ENCODE results near the gene SMIM35. TPM values are rescaled to one million over a fixed set of nuclear protein-coding genes. Genes with fewer than 3 reads are reported as not detected.

SMIM35 gene
- total and polyA plus RNA-seq, 2 of the 4 experiments (the other 2 are of a cell fraction) = not detected

DNA sequence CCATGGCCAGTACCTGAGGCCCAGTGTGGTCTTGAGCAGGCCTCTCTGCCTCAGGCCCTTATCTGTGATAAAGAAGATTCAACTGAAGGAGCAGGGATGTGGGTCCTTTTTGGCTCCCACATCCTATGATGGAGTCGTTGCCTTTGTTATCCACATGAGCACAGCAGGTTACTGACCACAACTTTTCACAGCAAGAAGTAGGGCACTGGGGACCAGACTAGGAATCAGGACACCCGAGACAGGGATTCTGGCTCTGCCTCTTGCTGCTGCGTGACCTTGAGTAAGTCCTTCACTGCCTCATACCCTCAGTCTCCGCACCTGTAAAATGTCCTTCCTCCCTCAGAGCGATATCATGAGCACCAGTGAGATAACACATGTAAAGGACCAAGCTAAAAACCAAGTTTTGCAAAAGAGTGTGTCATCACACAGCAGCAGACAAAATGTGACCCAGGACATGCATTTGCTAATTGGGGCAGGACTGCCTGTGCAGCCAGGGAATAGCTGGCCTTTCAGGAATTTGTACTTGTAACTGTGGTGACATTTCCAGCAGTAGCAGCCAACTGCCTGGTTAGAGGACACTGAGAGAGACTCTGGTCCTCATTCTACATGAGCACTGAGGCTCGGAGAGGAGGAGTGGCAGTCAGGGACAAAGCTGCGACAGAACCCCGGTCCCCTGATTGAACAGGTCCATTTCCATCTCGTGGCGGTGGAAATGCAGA is 13.2 kb upstream of the SMIM35 start:
- Histone ChIP-seq H4K20me1 (ENCODE audit: insufficient read depth, low read length) (no peaks in the 10 kb centered on the region), H2BK20ac (ENCODE audit: low read depth, low read length) (no peak overlapping the region), H3K79me1 (ENCODE audit: low read depth in 1 of 2, low read length in 2 of 2) (no peaks in the 10 kb centered on the region), H4K91ac (ENCODE audit: insufficient read depth, low read depth, low read length) (no peak overlapping the region), H3K9ac (ENCODE audit: low read depth, low read length) (no peak overlapping the region), H3K4me2 (ENCODE audit: low read depth, low read length) (no peak overlapping the region), H3K18ac (ENCODE audit: low read depth, low read length) (no peak overlapping the region), H3K27me3 (ENCODE audit: control insufficient read depth, insufficient read depth, low read length) (peaks cover 7% of the 10 kb centered on the region; the same call in 1 of the 2 replicates), H3K4ac (ENCODE audit: low read depth, low read length) (no peak overlapping the region), H3K9me3 (ENCODE audit: control insufficient read depth, insufficient read depth, low read length) (no peaks in the 10 kb centered on the region), H4K5ac (ENCODE audit: low read depth, low read length) (no peak overlapping the region), H2BK5ac (ENCODE audit: low read depth, low read length, poor library complexity, severe bottlenecking) (no peak overlapping the region), H3K36me3 (ENCODE audit: control insufficient read depth, insufficient read depth, low read length) (no peaks in the 10 kb centered on the region), H3K4me1 (ENCODE audit: control insufficient read depth, insufficient read depth, low read length) (no peaks in the 10 kb centered on the region), H3K4me3 (ENCODE audit: insufficient read depth, low read depth, low read length) (no peak overlapping the region), H3K56ac (ENCODE audit: extremely low read depth, insufficient read depth, low read length) (no peak overlapping the region), H4K8ac (ENCODE audit: low read depth in 2 of 2, low read length in 2 of 2) (no peak overlapping the region), H2AK9ac (replicated peaks; ENCODE audit: low read depth, low read length, poor library complexity) (no peak overlapping the region), H3K27ac (ENCODE audit: insufficient read depth, low read length) (no peak overlapping the region), H3K9me1 (ENCODE audit: insufficient read depth, low read length) (no peaks in the 10 kb centered on the region), H2AK5ac (ENCODE audit: low read depth, low read length) (no peak overlapping the region), H2BK15ac (ENCODE audit: low read depth, low read length) (no peak overlapping the region), H3K23ac (ENCODE audit: low read depth, low read length) (no peak overlapping the region), H3K14ac (replicated peaks; ENCODE audit: low read depth, low read length) (no peak overlapping the region), H2AFZ (replicated peaks; ENCODE audit: low read length, poor library complexity) (peak overlapping the region; percentile 17), H2BK120ac (ENCODE audit: low read depth, low read length) (no peak overlapping the region)
- dilution Hi-C loops (cut with HindIII; ENCODE audit: low sequenced_read_pairs, unreplicated experiment) = no loop called here
- DNase-seq = no peak
- ATAC-seq (ENCODE audit: low read depth) = no peak
- 50% methylated on average over 3 of the region's 10 CpGs; no CpG with 5 or more reads in 1 of the 2 experiments for WGBS, 2 experiments (ENCODE audit: extremely low coverage in 2 of 2, insufficient read length in 1 of 2)
- in situ Hi-C loops (cut with MboI; ENCODE audit: low sequenced_read_pairs) = no loop called here
- intact Hi-C loops (cut with micrococcal nuclease) = no loop called here
- no TSS peak for BruUV-seq (replicated peaks)
- ChIA-PET POLR2A (ENCODE audit: unreplicated experiment) (no interaction called here), CTCF (no interaction called here)
- TF ChIP-seq MXI1 (IDR thresholded peaks at IDR 0.05; ENCODE audit: borderline replicate concordance, low read depth, low read length) (no peak), ELK1 (IDR thresholded peaks at IDR 0.05; ENCODE audit: borderline replicate concordance, low read depth, low read length) (no peak), POLR2A (IDR thresholded peaks at IDR 0.05; ENCODE audit: low read depth, low read length) (no peak), FOS (IDR thresholded peaks at IDR 0.05; ENCODE audit: low read depth, low read length) (no peak), RCOR1 (IDR thresholded peaks at IDR 0.05; ENCODE audit: insufficient replicate concordance, low read length) (no peak), CHD1 (IDR thresholded peaks at IDR 0.05; ENCODE audit: low read depth, low read length) (no peak), BHLHE40 (IDR thresholded peaks at IDR 0.05; ENCODE audit: low read depth, low read length) (no peak), SMC3 (IDR thresholded peaks at IDR 0.05; ENCODE audit: low read depth, low read length) (no peak), RFX5 (IDR thresholded peaks at IDR 0.05; ENCODE audit: low read depth, low read length) (no peak), RAD21 (IDR thresholded peaks at IDR 0.05; ENCODE audit: low read length) (no peak), USF2 (IDR thresholded peaks at IDR 0.05; ENCODE audit: low read depth, low read length) (no peak), CEBPB (IDR thresholded peaks at IDR 0.05; ENCODE audit: low read depth, low read length) (no peak), MAZ (IDR thresholded peaks at IDR 0.05; ENCODE audit: borderline replicate concordance, low read depth, low read length) (no peak), NFE2L2 (IDR thresholded peaks at IDR 0.05; ENCODE audit: low read depth, low read length) (no peak), MAFK (IDR thresholded peaks at IDR 0.05; ENCODE audit: low read depth, low read length) (no peak)
- TF ChIP-seq, protein P1, sequence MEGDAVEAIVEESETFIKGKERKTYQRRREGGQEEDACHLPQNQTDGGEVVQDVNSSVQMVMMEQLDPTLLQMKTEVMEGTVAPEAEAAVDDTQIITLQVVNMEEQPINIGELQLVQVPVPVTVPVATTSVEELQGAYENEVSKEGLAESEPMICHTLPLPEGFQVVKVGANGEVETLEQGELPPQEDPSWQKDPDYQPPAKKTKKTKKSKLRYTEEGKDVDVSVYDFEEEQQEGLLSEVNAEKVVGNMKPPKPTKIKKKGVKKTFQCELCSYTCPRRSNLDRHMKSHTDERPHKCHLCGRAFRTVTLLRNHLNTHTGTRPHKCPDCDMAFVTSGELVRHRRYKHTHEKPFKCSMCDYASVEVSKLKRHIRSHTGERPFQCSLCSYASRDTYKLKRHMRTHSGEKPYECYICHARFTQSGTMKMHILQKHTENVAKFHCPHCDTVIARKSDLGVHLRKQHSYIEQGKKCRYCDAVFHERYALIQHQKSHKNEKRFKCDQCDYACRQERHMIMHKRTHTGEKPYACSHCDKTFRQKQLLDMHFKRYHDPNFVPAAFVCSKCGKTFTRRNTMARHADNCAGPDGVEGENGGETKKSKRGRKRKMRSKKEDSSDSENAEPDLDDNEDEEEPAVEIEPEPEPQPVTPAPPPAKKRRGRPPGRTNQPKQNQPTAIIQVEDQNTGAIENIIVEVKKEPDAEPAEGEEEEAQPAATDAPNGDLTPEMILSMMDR (conservative IDR thresholded peaks at IDR 0.05; ENCODE audit: low read depth, low read length) = no peak
